Fibroblast of mammary gland (primary cell): ENCODE data around the gene PHLPP2.

ENCODE experiments used
- DNase-seq: peaks from one replicate; pipeline ENCODE4 v3.0.0-alpha.2; 2010; ENCODE audit warnings: low read depth
- H3K4me3 ChIP-seq: 2 replicates; pipeline ENCODE4 v1.5.1; 2011; ENCODE audit warnings: low read depth, mild to moderate bottlenecking, low read length, moderate library complexity; ENCODE audit not compliant: control insufficient read depth
- TF ChIP-seq, protein P1 (sequence below): conservative IDR thresholded peaks from 2 replicates; pipeline ENCODE4 v1.5.1; 2011; ENCODE audit warnings: low read depth, low read length, inconsistent platforms; ENCODE audit not compliant: control insufficient read depth, insufficient read depth

The PHLPP2 gene

GRCh38 chr16:71754652-71755051 is 30.2 kb upstream of the PHLPP2 start:
- DNase-seq: no peak
- TF ChIP-seq, protein P1, sequence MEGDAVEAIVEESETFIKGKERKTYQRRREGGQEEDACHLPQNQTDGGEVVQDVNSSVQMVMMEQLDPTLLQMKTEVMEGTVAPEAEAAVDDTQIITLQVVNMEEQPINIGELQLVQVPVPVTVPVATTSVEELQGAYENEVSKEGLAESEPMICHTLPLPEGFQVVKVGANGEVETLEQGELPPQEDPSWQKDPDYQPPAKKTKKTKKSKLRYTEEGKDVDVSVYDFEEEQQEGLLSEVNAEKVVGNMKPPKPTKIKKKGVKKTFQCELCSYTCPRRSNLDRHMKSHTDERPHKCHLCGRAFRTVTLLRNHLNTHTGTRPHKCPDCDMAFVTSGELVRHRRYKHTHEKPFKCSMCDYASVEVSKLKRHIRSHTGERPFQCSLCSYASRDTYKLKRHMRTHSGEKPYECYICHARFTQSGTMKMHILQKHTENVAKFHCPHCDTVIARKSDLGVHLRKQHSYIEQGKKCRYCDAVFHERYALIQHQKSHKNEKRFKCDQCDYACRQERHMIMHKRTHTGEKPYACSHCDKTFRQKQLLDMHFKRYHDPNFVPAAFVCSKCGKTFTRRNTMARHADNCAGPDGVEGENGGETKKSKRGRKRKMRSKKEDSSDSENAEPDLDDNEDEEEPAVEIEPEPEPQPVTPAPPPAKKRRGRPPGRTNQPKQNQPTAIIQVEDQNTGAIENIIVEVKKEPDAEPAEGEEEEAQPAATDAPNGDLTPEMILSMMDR: no peak
- no peak overlapping the region for H3K4me3 ChIP-seq

- H3K4me3 ChIP-seq: no peak overlapping the region
- TF ChIP-seq, protein P1: no peak
- DNase-seq: no peak
These were observed 29.6 kb upstream of the PHLPP2 start for GRCh38 chr16:71754108-71754507.

DNA sequence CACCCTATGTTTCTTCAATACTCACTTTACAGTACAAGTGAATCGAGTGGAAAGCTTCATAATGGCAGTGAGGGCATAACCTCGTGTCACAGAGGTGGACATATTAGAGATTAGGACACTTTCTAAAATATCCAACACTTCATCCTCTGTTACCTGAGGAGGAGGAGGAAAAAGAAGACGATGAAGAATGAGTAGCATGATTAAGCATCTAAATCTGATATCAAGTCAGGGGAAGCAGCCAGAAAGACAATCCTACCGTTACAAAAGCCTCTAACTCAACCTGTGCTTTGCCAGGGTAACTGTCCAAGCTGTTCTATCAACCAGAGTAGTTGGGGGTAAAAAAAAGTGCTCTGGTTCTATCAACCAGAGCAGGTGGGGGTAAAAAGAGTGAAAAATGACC is 23.7 kb upstream of the PHLPP2 start:
- no peak for DNase-seq
- TF ChIP-seq, protein P1: no peak
- no peak overlapping the region for H3K4me3 ChIP-seq

DNA sequence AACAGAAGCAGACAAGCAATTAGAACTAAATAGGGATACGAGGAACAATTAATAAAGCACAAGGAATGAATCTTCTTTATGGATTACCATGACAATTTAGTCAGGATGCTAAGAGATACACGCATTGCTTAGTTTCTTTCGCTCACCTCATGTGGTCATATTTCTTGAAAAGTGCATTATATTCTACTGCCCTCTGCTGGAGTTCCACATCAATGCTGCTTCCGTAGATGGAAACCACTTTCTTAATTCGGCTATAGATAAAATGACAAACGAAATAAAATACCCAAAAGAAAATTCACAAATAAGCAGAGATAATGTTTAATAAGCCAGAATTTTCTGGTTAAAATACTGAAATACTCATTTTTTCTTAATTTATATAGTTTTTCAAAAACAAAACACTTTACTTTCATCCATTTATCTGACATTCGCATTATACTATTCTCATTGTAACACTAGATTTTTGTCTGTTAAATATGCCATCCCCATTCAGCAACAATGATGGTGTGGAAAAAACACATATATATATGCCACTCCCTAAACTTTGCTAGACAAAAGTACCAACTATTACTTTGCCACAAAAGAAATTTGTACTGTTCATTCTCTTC is 22.0 kb upstream of the PHLPP2 start:
- H3K4me3 ChIP-seq: no peak overlapping the region
- TF ChIP-seq, protein P1: peak; percentile 79
- DNase-seq: peak; percentile 62

- no peak for DNase-seq
- TF ChIP-seq, protein P1: no peak
- no peak overlapping the region for H3K4me3 ChIP-seq
These were observed 14.4 kb upstream of the PHLPP2 start for GRCh38 chr16:71738855-71739254.

GRCh38 chr16:71737501-71737900 is 13.0 kb upstream of the PHLPP2 start:
- H3K4me3 ChIP-seq: no peak overlapping the region
- TF ChIP-seq, protein P1: no peak
- no peak for DNase-seq

GRCh38 chr16:71734511-71734910 is 10.0 kb upstream of the PHLPP2 start:
- TF ChIP-seq, protein P1: no peak
- H3K4me3 ChIP-seq: no peak overlapping the region
- DNase-seq: no peak
